GM12865 (cell line): Measurements from ENCODE around the gene MPPED1.

Experiments used
- DNase-seq: peaks from one replicate; pipeline ENCODE4 v3.0.0; 2010; ENCODE audit warnings: low read depth
- H3K4me3 ChIP-seq: 2 replicates; pipeline ENCODE4 v1.5.1; 2011; ENCODE audit warnings: mild to moderate bottlenecking, low read depth, low read length, control low read depth
- CTCF ChIP-seq: IDR thresholded peaks from 2 replicates; pipeline ENCODE4 v1.5.1; 2011; ENCODE audit warnings: low read length, control low read depth, low read depth, inconsistent platforms; ENCODE audit not compliant: insufficient read depth; ENCODE audit errors: missing control alignments

Gene MPPED1

GRCh38 chr22:43493297-43493696, 81.5 kb downstream of the MPPED1 start:
- no peak for TF ChIP-seq CTCF
- no peak overlapping the region for H3K4me3 ChIP-seq
- no peak for DNase-seq

- H3K4me3 ChIP-seq = no peak overlapping the region
- DNase-seq = no peak
- TF ChIP-seq CTCF = no peak
These were observed 86.4 kb downstream of the MPPED1 start for GRCh38 chr22:43497956-43498855.

- no peak for DNase-seq
- no peak overlapping the region for H3K4me3 ChIP-seq
- TF ChIP-seq CTCF = no peak
These were observed 87.0 kb downstream of the MPPED1 start for GRCh38 chr22:43498856-43499253.

GRCh38 chr22:43500792-43501785, 89.3 kb downstream of the MPPED1 start:
- TF ChIP-seq CTCF = no peak
- no peak for DNase-seq
- H3K4me3 ChIP-seq = no peak overlapping the region

- DNase-seq = no peak
- TF ChIP-seq CTCF = no peak
- H3K4me3 ChIP-seq = no peak overlapping the region
These were observed 90.1 kb downstream of the MPPED1 start for GRCh38 chr22:43501878-43502277.

GRCh38 chr22:43502306-43502874, 90.6 kb downstream of the MPPED1 start:
- H3K4me3 ChIP-seq = no peak overlapping the region
- no peak for TF ChIP-seq CTCF
- DNase-seq = no peak
